Activated CD8-positive, alpha-beta memory T cell treated with anti-CD3 and anti-CD28 coated beads for 24 hours (primary cell): ENCODE data around the gene MTPN.
A peak's percentile ranks its signal among the peaks of the same experiment; 100 is the strongest.

Source experiments
- DNase-seq: peaks from one replicate; pipeline ENCODE4 v3.0.0-alpha.2; 2020

MTPN gene

GRCh38 chr7:135977007-135977741 is at the start of gene MTPN:
Gene MTPN, minus strand, starts transcription at chr7:135977359. Its CDS starts 259 bp downstream, at chr7:135977100.
- DNase-seq = peak; percentile 98

- DNase-seq = no peak
Measured at GRCh38 chr7:136026209-136026608, 49.0 kb upstream of the MTPN start.

- no peak for DNase-seq
Measured at GRCh38 chr7:136023134-136023869, 46.1 kb upstream of the MTPN start.

GRCh38 chr7:136020556-136020955 is 43.4 kb upstream of the MTPN start:
- DNase-seq = no peak

GRCh38 chr7:136018104-136018503 is 40.9 kb upstream of the MTPN start:
- no peak for DNase-seq

- DNase-seq = no peak
Measured at GRCh38 chr7:136016649-136017395, 39.7 kb upstream of the MTPN start.

GRCh38 chr7:136015638-136016037 is 38.5 kb upstream of the MTPN start:
- DNase-seq = no peak

GRCh38 chr7:136014659-136015058 is 37.5 kb upstream of the MTPN start:
- no peak for DNase-seq

GRCh38 chr7:136012238-136012637 is 35.1 kb upstream of the MTPN start:
- DNase-seq = no peak

GRCh38 chr7:136009488-136010079 is 32.4 kb upstream of the MTPN start:
- DNase-seq = no peak

- DNase-seq = no peak
Measured at GRCh38 chr7:136006208-136006607, 29.0 kb upstream of the MTPN start.

GRCh38 chr7:136004083-136004482 is 26.9 kb upstream of the MTPN start:
- DNase-seq = no peak

GRCh38 chr7:136002802-136003201 is 25.6 kb upstream of the MTPN start:
- DNase-seq = no peak

- no peak for DNase-seq
Measured at GRCh38 chr7:136000288-136000913, 23.2 kb upstream of the MTPN start.

- DNase-seq = no peak
Measured at GRCh38 chr7:135998081-135998480, 20.9 kb upstream of the MTPN start.

GRCh38 chr7:135995748-135996147 is 18.6 kb upstream of the MTPN start:
- no peak for DNase-seq

GRCh38 chr7:135994466-135995205 is 17.5 kb upstream of the MTPN start:
- DNase-seq = no peak

- DNase-seq = no peak
Measured at GRCh38 chr7:135993950-135994349, 16.8 kb upstream of the MTPN start.

- DNase-seq = no peak
Measured at GRCh38 chr7:135991906-135992305, 14.7 kb upstream of the MTPN start.

GRCh38 chr7:135991322-135991721 is 14.2 kb upstream of the MTPN start:
- no peak for DNase-seq

GRCh38 chr7:135990258-135990657 is 13.1 kb upstream of the MTPN start:
- DNase-seq = no peak
